ENCODE data around the gene CD2AP. TPM values are rescaled to one million over a fixed set of nuclear protein-coding genes. Genes with fewer than 3 reads are reported as not detected.

The CD2AP gene
- total and polyA plus RNA-seq, 7 experiments from 2014 or later = 7.6 to 37.0 (median 25.8) TPM

- no peaks in the 10 kb centered on the region for H3K4me1 ChIP-seq (ENCODE audit: control insufficient read depth in 2 of 2, insufficient read depth in 2 of 2, low read length in 2 of 2)
- Mint-ChIP-seq H3K4me1 (peaks cover 0 to 2% (median 0%) of the 10 kb centered on the region in 7 donors), H3K9me3 (no peaks in the 10 kb centered on the region), H3K4me3 (no peak overlapping the region), H3K27ac (no peak overlapping the region), H3K27me3 (peaks cover 24 to 47% (median 31%) of the 10 kb centered on the region in 5 donors), H3K36me3 (no peaks in the 10 kb centered on the region)
- no peak overlapping the region for H3K4me3 ChIP-seq (ENCODE audit: low read length)
- no peaks in the 10 kb centered on the region for H3K27me3 ChIP-seq (ENCODE audit: control insufficient read depth in 2 of 2, insufficient read depth in 2 of 2, low read length in 2 of 2)
- DNase-seq (no peak), ATAC-seq (no peak)
- H3K36me3 ChIP-seq (ENCODE audit: control insufficient read depth in 2 of 3, insufficient read depth in 3 of 3, low read length in 3 of 3) = no peaks in the 10 kb centered on the region
- ChIA-PET POLR2A (interaction anchor here (0.7 kb wide), 1 partner anchor 12 kb away, joined by 3 read pairs; no protein-coding TSS in a partner anchor), CTCF (no interaction called here)
- no peak overlapping the region for H3K27ac ChIP-seq (ENCODE audit: low read depth, low read length)
- intact Hi-C loops (cut with micrococcal nuclease) = no loop called here
- H3K9me3 ChIP-seq (ENCODE audit: control insufficient read depth in 2 of 3, low read length in 3 of 3) = no peaks in the 10 kb centered on the region
Observed at GRCh38 chr6:47665112-47665511, 187.5 kb downstream of the CD2AP start.

- peaks cover 0 to 2% (median 0%) of the 10 kb centered on the region in 7 donors for H3K4me1 Mint-ChIP-seq
- no peaks in the 10 kb centered on the region for H3K9me3 ChIP-seq (ENCODE audit: control insufficient read depth in 2 of 3, low read length in 3 of 3)
- H3K27me3 Mint-ChIP-seq = peaks cover 29 to 45% (median 42%) of the 10 kb centered on the region in 5 donors
- intact Hi-C loops (cut with micrococcal nuclease) = no loop called here
- CTCF ChIA-PET = interaction anchor here (0.7 kb wide), 1 partner anchor 16 kb away, joined by 3 read pairs; no protein-coding TSS in a partner anchor
- POLR2A ChIA-PET = no interaction called here
- H3K4me3 ChIP-seq (ENCODE audit: low read length) = no peak overlapping the region
- no peak overlapping the region for H3K27ac ChIP-seq (ENCODE audit: low read depth, low read length)
- H3K4me1 ChIP-seq (ENCODE audit: control insufficient read depth in 2 of 2, insufficient read depth in 2 of 2, low read length in 2 of 2) = no peaks in the 10 kb centered on the region
- H3K4me3 Mint-ChIP-seq = no peak overlapping the region
- no peaks in the 10 kb centered on the region for H3K27me3 ChIP-seq (ENCODE audit: control insufficient read depth in 2 of 2, insufficient read depth in 2 of 2, low read length in 2 of 2)
- H3K27ac Mint-ChIP-seq = no peak overlapping the region
- no peak for ATAC-seq
- H3K9me3 Mint-ChIP-seq = no peaks in the 10 kb centered on the region
- no peak for DNase-seq
- H3K36me3 ChIP-seq (ENCODE audit: control insufficient read depth in 2 of 3, insufficient read depth in 3 of 3, low read length in 3 of 3) = no peaks in the 10 kb centered on the region
- no peaks in the 10 kb centered on the region for H3K36me3 Mint-ChIP-seq
Observed at GRCh38 chr6:47669684-47670513, 192.3 kb downstream of the CD2AP start.

- Histone ChIP-seq H3K27ac (ENCODE audit: low read depth, low read length) (no peak overlapping the region), H3K36me3 (ENCODE audit: control insufficient read depth in 2 of 3, insufficient read depth in 3 of 3, low read length in 3 of 3) (no peaks in the 10 kb centered on the region), H3K27me3 (ENCODE audit: control insufficient read depth in 2 of 2, insufficient read depth in 2 of 2, low read length in 2 of 2) (no peaks in the 10 kb centered on the region), H3K4me1 (ENCODE audit: control insufficient read depth in 2 of 2, insufficient read depth in 2 of 2, low read length in 2 of 2) (no peaks in the 10 kb centered on the region), H3K4me3 (ENCODE audit: low read length) (no peak overlapping the region), H3K9me3 (ENCODE audit: control insufficient read depth in 2 of 3, low read length in 3 of 3) (no peaks in the 10 kb centered on the region)
- ChIA-PET CTCF (no interaction called here), POLR2A (no interaction called here)
- H3K27me3 Mint-ChIP-seq = peaks cover 32 to 45% (median 42%) of the 10 kb centered on the region in 5 donors
- H3K36me3 Mint-ChIP-seq = no peaks in the 10 kb centered on the region
- ATAC-seq = no peak
- H3K4me1 Mint-ChIP-seq = peaks cover 0 to 2% (median 0%) of the 10 kb centered on the region in 7 donors
- H3K4me3 Mint-ChIP-seq = no peak overlapping the region
- peaks cover 0 to 1% (median 0%) of the 10 kb centered on the region in 11 donors for H3K9me3 Mint-ChIP-seq
- no peak overlapping the region for H3K27ac Mint-ChIP-seq
- DNase-seq = no peak
- intact Hi-C loops (cut with micrococcal nuclease) = no loop called here
Observed at GRCh38 chr6:47670851-47671250, 193.3 kb downstream of the CD2AP start.

- Mint-ChIP-seq H3K4me3 (no peak overlapping the region), H3K36me3 (no peaks in the 10 kb centered on the region), H3K27me3 (peaks cover 29 to 41% (median 39%) of the 10 kb centered on the region in 5 donors), H3K9me3 (peaks cover 0 to 2% (median 0%) of the 10 kb centered on the region in 11 donors), H3K27ac (no peak overlapping the region), H3K4me1 (no peaks in the 10 kb centered on the region)
- Histone ChIP-seq H3K36me3 (ENCODE audit: control insufficient read depth in 2 of 3, insufficient read depth in 3 of 3, low read length in 3 of 3) (no peaks in the 10 kb centered on the region), H3K27me3 (ENCODE audit: control insufficient read depth in 2 of 2, insufficient read depth in 2 of 2, low read length in 2 of 2) (no peaks in the 10 kb centered on the region), H3K4me3 (ENCODE audit: low read length) (no peak overlapping the region), H3K9me3 (ENCODE audit: control insufficient read depth in 2 of 3, low read length in 3 of 3) (no peaks in the 10 kb centered on the region), H3K27ac (ENCODE audit: low read depth, low read length) (no peak overlapping the region), H3K4me1 (ENCODE audit: control insufficient read depth in 2 of 2, insufficient read depth in 2 of 2, low read length in 2 of 2) (no peaks in the 10 kb centered on the region)
- intact Hi-C loops (cut with micrococcal nuclease) = no loop called here
- ChIA-PET CTCF (no interaction called here), POLR2A (interaction anchor here (0.6 kb wide), 1 partner anchor 41 kb away, joined by 3 read pairs; no protein-coding TSS in a partner anchor)
- no peak for ATAC-seq
- DNase-seq = no peak
Observed at GRCh38 chr6:47671777-47672176, 194.2 kb downstream of the CD2AP start.

GRCh38 chr6:47672816-47673215 lies 195.2 kb downstream of the CD2AP start:
- no peak overlapping the region for H3K4me3 Mint-ChIP-seq
- intact Hi-C loops (cut with micrococcal nuclease) = no loop called here
- POLR2A ChIA-PET = no interaction called here
- H3K27ac Mint-ChIP-seq = no peak overlapping the region
- no peak for ATAC-seq
- Histone ChIP-seq H3K27ac (ENCODE audit: low read depth, low read length) (no peak overlapping the region), H3K9me3 (ENCODE audit: control insufficient read depth in 2 of 3, low read length in 3 of 3) (no peaks in the 10 kb centered on the region), H3K36me3 (ENCODE audit: control insufficient read depth in 2 of 3, insufficient read depth in 3 of 3, low read length in 3 of 3) (no peaks in the 10 kb centered on the region), H3K4me3 (ENCODE audit: low read length) (no peak overlapping the region), H3K27me3 (ENCODE audit: control insufficient read depth in 2 of 2, insufficient read depth in 2 of 2, low read length in 2 of 2) (no peaks in the 10 kb centered on the region), H3K4me1 (ENCODE audit: control insufficient read depth in 2 of 2, insufficient read depth in 2 of 2, low read length in 2 of 2) (no peaks in the 10 kb centered on the region)
- CTCF ChIA-PET = no interaction called here
- DNase-seq = no peak
- peaks cover 0 to 2% (median 0%) of the 10 kb centered on the region in 11 donors for H3K9me3 Mint-ChIP-seq
- peaks cover 27 to 37% (median 32%) of the 10 kb centered on the region in 5 donors for H3K27me3 Mint-ChIP-seq
- no peaks in the 10 kb centered on the region for H3K4me1 Mint-ChIP-seq
- H3K36me3 Mint-ChIP-seq = no peaks in the 10 kb centered on the region

GRCh38 chr6:47674673-47675072 lies 197.1 kb downstream of the CD2AP start:
- no peak overlapping the region for H3K27ac ChIP-seq (ENCODE audit: low read depth, low read length)
- no peak overlapping the region for H3K27ac Mint-ChIP-seq
- DNase-seq = no peak
- H3K27me3 ChIP-seq (ENCODE audit: control insufficient read depth in 2 of 2, insufficient read depth in 2 of 2, low read length in 2 of 2) = no peaks in the 10 kb centered on the region
- H3K27me3 Mint-ChIP-seq = peaks cover 18 to 23% (median 21%) of the 10 kb centered on the region in 5 donors
- H3K9me3 ChIP-seq (ENCODE audit: control insufficient read depth in 2 of 3, low read length in 3 of 3) = no peaks in the 10 kb centered on the region
- H3K36me3 ChIP-seq (ENCODE audit: control insufficient read depth in 2 of 3, insufficient read depth in 3 of 3, low read length in 3 of 3) = no peaks in the 10 kb centered on the region
- no peaks in the 10 kb centered on the region for H3K4me1 ChIP-seq (ENCODE audit: control insufficient read depth in 2 of 2, insufficient read depth in 2 of 2, low read length in 2 of 2)
- ChIA-PET CTCF (no interaction called here), POLR2A (no interaction called here)
- H3K4me3 Mint-ChIP-seq = no peak overlapping the region
- H3K36me3 Mint-ChIP-seq = no peaks in the 10 kb centered on the region
- intact Hi-C loops (cut with micrococcal nuclease) = no loop called here
- H3K4me3 ChIP-seq (ENCODE audit: low read length) = no peak overlapping the region
- no peak for ATAC-seq
- H3K4me1 Mint-ChIP-seq = no peaks in the 10 kb centered on the region
- peaks cover 0 to 2% (median 0%) of the 10 kb centered on the region in 11 donors for H3K9me3 Mint-ChIP-seq

Measured in naive thymus-derived CD4-positive, alpha-beta T cell (primary cell).